Neural cell (in vitro differentiated cells): ENCODE measurements around the gene UNKL. TPM values are rescaled to one million over a fixed set of nuclear protein-coding genes. Genes with fewer than 3 reads are reported as not detected.

Experiments used
- H2AFZ ChIP-seq: fragments of 200-600, 300-800 bp; sonication (generic), shearing (Covaris generic); 2 replicates; pipeline ENCODE4 v1.6.0; 2014; ENCODE audit warnings: low read depth, mild to moderate bottlenecking, antibody characterized with exemption, low read length, moderate library complexity
- H3F3A ChIP-seq: fragments of 200-600 bp; shearing (Covaris generic); 2 replicates; pipeline ENCODE4 v1.6.1; 2016; ENCODE audit warnings: mild to moderate bottlenecking, moderate library complexity, mixed read lengths, antibody characterized with exemption, low read length; ENCODE audit not compliant: insufficient read depth, poor library complexity, severe bottlenecking
- H3K27ac ChIP-seq: fragments of 200-600, 300-800 bp; sonication (generic), shearing (Covaris generic); 2 replicates; pipeline ENCODE4 v1.5.1; 2014; ENCODE audit warnings: mild to moderate bottlenecking, low read length, moderate library complexity
- H3K27me3 ChIP-seq: fragments of 300-800, 200-600 bp; sonication (generic), shearing (Covaris generic); 2 replicates; pipeline ENCODE4 v1.6.0; 2014; ENCODE audit warnings: mild to moderate bottlenecking, low read depth, low read length, moderate library complexity; ENCODE audit not compliant: insufficient read depth
- H3K36me3 ChIP-seq: fragments of 300-800, 200-600 bp; sonication (generic), shearing (Covaris generic); 2 replicates; pipeline ENCODE4 v1.5.1; 2014; ENCODE audit warnings: mild to moderate bottlenecking, antibody characterized with exemption, low read length, moderate library complexity; ENCODE audit not compliant: insufficient read depth
- H3K4me2 ChIP-seq: fragments of 300-800, 200-600 bp; sonication (generic), shearing (Covaris generic); 2 replicates; pipeline ENCODE4 v1.6.0; 2014; ENCODE audit warnings: mild to moderate bottlenecking, low read length
- H3K4me3 ChIP-seq: fragments of 300-800, 200-600 bp; sonication (generic), shearing (Covaris generic); 2 replicates; pipeline ENCODE4 v1.5.1; 2014; ENCODE audit warnings: mild to moderate bottlenecking, low read length, moderate library complexity
- H3K79me2 ChIP-seq: fragments of 200-600 bp; shearing (Covaris generic); replicated peaks from 2 replicates; pipeline ENCODE4 v1.6.0; 2014; ENCODE audit warnings: mild to moderate bottlenecking, low read length, moderate library complexity; ENCODE audit not compliant: insufficient read depth
- H3K9ac ChIP-seq: fragments of 300-800, 200-600 bp; sonication (generic), shearing (Covaris generic); 2 replicates; pipeline ENCODE4 v1.6.1; 2016; ENCODE audit warnings: mild to moderate bottlenecking, low read length, mixed read lengths
- H3K9me2 ChIP-seq: fragments of 200-600 bp; shearing (Covaris generic); 2 replicates; pipeline ENCODE4 v1.6.1; 2016; ENCODE audit warnings: mild to moderate bottlenecking, low read length, mixed read lengths; ENCODE audit not compliant: insufficient read depth
- H3K9me3 ChIP-seq: fragments of 200-600, 300-800 bp; sonication (generic), shearing (Covaris generic); 2 replicates; pipeline ENCODE4 v1.6.1; 2016; ENCODE audit warnings: mild to moderate bottlenecking, mixed run types, low read length, moderate library complexity, mixed read lengths
- H4K20me1 ChIP-seq: fragments of 200-600 bp; shearing (Covaris generic); 2 replicates; pipeline ENCODE4 v1.6.1; 2016; ENCODE audit warnings: mild to moderate bottlenecking, mixed run types; ENCODE audit not compliant: insufficient read depth
- EP300 ChIP-seq: fragments of 450-650 bp; conservative IDR thresholded peaks from 2 replicates; pipeline ENCODE4 v1.6.1; 2014; ENCODE audit warnings: antibody characterized with exemption, mild to moderate bottlenecking, moderate library complexity; ENCODE audit not compliant: poor library complexity, severe bottlenecking
- EZH2 ChIP-seq: fragments of 200-600, 300-800 bp; shearing (Covaris generic), sonication (generic); IDR thresholded peaks from 2 replicates; pipeline ENCODE4 v1.6.1; 2014; ENCODE audit warnings: antibody characterized with exemption, low read length, borderline replicate concordance, mild to moderate bottlenecking; ENCODE audit not compliant: insufficient read depth, poor library complexity, severe bottlenecking
- MXI1 ChIP-seq: fragments of 450-650 bp; conservative IDR thresholded peaks from 2 replicates; pipeline ENCODE4 v1.6.1; 2014; ENCODE audit warnings: antibody characterized with exemption, mild to moderate bottlenecking; ENCODE audit not compliant: poor library complexity, severe bottlenecking
- POLR2AphosphoS5 ChIP-seq: IDR thresholded peaks from 2 replicates; pipeline ENCODE4 v1.6.1; 2012
- RAD21 ChIP-seq: fragments of 450-650 bp; conservative IDR thresholded peaks from 2 replicates; pipeline ENCODE4 v1.6.1; 2014; ENCODE audit warnings: antibody characterized with exemption, mild to moderate bottlenecking, moderate library complexity
- SMC3 ChIP-seq: fragments of 450-650 bp; conservative IDR thresholded peaks from 2 replicates; pipeline ENCODE4 v1.6.1; 2014; ENCODE audit warnings: antibody characterized with exemption, mild to moderate bottlenecking, moderate library complexity; ENCODE audit not compliant: poor library complexity
- TAF1 ChIP-seq: IDR thresholded peaks from 2 replicates; pipeline ENCODE4 v1.6.1; 2012; ENCODE audit warnings: low read depth
- polyA plus RNA-seq: library from polyadenylated mRNA; depleted of rRNA; stranded (reverse); fragments of >200 nt; gene quantifications from 2 replicates; pipeline ENCODE4 v1.2.3, GENCODE V29; 2014
- TF ChIP-seq, protein P1 (sequence below): fragments of 450-650 bp; IDR thresholded peaks from 2 replicates; pipeline ENCODE4 v1.5.1; 2014; ENCODE audit warnings: antibody characterized with exemption, mild to moderate bottlenecking, moderate library complexity; ENCODE audit not compliant: poor library complexity, severe bottlenecking
- TF ChIP-seq, protein P2 (sequence below): IDR thresholded peaks from 2 replicates; pipeline ENCODE4 v1.6.1; 2012; ENCODE audit warnings: borderline replicate concordance

UNKL gene
- polyA plus RNA-seq, 1 donor from 2014 or later, result 11.9 TPM

DNA sequence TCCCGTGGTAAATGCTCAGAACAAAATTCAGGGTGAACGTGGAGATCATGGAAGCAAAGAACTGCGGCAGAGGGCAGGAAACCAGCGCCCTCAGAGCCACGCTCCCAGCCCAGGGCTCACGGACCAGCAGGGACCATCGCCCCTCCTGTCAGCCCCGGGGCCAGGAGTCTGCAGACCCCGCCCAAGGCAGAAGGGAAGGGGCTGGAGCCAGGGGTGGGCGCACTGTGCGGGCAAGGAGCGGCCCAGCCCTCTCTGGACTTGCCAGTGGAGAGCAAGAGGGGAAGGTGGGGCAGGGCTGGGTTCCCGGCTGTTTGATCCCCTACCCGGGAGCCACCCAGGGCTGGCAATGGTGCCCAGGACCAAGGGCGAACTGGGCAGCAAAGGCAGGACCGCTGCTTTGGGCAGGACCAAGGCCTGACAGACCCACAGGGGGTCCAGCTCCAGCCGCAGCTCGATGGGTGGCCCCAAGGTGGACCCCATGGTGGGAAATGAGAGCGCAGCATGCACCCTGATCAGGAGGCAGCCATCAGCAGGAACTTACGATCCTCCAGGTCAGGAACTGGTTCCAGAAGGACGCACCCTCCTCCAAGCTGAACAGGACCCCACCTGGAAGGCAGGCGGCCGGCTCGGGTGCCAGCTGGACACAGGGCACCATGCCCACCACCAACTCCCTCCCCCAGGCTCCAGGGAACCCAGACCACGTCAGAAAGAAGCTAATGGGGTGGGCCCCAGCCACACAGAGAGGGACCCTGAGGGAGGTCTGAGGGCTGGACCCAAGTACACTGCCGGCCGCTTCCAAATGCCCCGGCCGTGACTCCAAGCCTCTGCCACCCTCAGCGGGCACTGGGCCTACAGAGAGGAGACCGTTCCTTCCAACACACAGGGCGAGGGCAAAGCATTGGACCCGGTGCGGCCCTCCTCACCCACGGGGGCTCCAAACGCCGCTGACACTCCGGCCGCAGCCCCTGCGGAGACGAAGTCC is 41.0 kb upstream of the UNKL start:
- no peaks in the 10 kb centered on the region for H3F3A ChIP-seq
- H3K4me2 ChIP-seq, result no peak overlapping the region
- no peak overlapping the region for H2AFZ ChIP-seq
- no peak overlapping the region for H3K4me3 ChIP-seq
- H3K36me3 ChIP-seq, result no peaks in the 10 kb centered on the region
- H4K20me1 ChIP-seq, result no peaks in the 10 kb centered on the region
- no peak overlapping the region for H3K9ac ChIP-seq
- H3K27me3 ChIP-seq, result no peaks in the 10 kb centered on the region
- no peak overlapping the region for H3K27ac ChIP-seq
- TF ChIP-seq SMC3 (no peak), EP300 (no peak), TAF1 (no peak), RAD21 (no peak), EZH2 (no peak), POLR2AphosphoS5 (no peak), MXI1 (no peak)
- TF ChIP-seq, protein P1, sequence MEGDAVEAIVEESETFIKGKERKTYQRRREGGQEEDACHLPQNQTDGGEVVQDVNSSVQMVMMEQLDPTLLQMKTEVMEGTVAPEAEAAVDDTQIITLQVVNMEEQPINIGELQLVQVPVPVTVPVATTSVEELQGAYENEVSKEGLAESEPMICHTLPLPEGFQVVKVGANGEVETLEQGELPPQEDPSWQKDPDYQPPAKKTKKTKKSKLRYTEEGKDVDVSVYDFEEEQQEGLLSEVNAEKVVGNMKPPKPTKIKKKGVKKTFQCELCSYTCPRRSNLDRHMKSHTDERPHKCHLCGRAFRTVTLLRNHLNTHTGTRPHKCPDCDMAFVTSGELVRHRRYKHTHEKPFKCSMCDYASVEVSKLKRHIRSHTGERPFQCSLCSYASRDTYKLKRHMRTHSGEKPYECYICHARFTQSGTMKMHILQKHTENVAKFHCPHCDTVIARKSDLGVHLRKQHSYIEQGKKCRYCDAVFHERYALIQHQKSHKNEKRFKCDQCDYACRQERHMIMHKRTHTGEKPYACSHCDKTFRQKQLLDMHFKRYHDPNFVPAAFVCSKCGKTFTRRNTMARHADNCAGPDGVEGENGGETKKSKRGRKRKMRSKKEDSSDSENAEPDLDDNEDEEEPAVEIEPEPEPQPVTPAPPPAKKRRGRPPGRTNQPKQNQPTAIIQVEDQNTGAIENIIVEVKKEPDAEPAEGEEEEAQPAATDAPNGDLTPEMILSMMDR, result no peak
- TF ChIP-seq, protein P2, sequence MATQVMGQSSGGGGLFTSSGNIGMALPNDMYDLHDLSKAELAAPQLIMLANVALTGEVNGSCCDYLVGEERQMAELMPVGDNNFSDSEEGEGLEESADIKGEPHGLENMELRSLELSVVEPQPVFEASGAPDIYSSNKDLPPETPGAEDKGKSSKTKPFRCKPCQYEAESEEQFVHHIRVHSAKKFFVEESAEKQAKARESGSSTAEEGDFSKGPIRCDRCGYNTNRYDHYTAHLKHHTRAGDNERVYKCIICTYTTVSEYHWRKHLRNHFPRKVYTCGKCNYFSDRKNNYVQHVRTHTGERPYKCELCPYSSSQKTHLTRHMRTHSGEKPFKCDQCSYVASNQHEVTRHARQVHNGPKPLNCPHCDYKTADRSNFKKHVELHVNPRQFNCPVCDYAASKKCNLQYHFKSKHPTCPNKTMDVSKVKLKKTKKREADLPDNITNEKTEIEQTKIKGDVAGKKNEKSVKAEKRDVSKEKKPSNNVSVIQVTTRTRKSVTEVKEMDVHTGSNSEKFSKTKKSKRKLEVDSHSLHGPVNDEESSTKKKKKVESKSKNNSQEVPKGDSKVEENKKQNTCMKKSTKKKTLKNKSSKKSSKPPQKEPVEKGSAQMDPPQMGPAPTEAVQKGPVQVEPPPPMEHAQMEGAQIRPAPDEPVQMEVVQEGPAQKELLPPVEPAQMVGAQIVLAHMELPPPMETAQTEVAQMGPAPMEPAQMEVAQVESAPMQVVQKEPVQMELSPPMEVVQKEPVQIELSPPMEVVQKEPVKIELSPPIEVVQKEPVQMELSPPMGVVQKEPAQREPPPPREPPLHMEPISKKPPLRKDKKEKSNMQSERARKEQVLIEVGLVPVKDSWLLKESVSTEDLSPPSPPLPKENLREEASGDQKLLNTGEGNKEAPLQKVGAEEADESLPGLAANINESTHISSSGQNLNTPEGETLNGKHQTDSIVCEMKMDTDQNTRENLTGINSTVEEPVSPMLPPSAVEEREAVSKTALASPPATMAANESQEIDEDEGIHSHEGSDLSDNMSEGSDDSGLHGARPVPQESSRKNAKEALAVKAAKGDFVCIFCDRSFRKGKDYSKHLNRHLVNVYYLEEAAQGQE, result no peak
- no peaks in the 10 kb centered on the region for H3K9me2 ChIP-seq
- no peaks in the 10 kb centered on the region for H3K79me2 ChIP-seq
- H3K9me3 ChIP-seq, result no peaks in the 10 kb centered on the region

DNA sequence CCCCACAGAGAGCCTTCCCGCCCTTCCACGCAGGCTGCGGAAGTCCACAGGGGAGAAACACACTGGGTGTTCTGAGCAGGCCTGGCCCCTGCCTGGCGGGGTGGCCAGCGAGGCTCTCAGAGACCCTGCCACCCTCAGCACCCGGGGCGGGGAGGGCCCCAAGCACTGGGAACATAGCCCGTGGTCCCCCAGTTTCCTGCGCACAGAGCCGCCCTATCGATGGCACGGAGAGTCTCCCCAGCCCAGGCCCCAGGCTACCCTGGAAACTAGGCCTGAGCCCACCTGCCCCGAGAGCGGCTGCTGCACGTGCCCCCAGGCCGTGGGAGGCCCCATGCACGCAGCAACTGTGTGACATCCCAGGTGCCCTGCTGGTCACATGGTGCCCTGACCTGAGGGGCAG is 40.1 kb upstream of the UNKL start:
- H3K27ac ChIP-seq, result no peak overlapping the region
- no peaks in the 10 kb centered on the region for H3K9me2 ChIP-seq
- no peaks in the 10 kb centered on the region for H3K79me2 ChIP-seq
- no peaks in the 10 kb centered on the region for H3F3A ChIP-seq
- TF ChIP-seq MXI1 (no peak), EP300 (no peak), TAF1 (no peak), EZH2 (no peak), RAD21 (no peak), SMC3 (no peak), POLR2AphosphoS5 (no peak)
- TF ChIP-seq, protein P1, result no peak
- TF ChIP-seq, protein P2, result no peak
- H3K27me3 ChIP-seq, result no peaks in the 10 kb centered on the region
- H3K4me3 ChIP-seq, result no peak overlapping the region
- no peak overlapping the region for H2AFZ ChIP-seq
- no peaks in the 10 kb centered on the region for H3K36me3 ChIP-seq
- H4K20me1 ChIP-seq, result no peaks in the 10 kb centered on the region
- no peak overlapping the region for H3K9ac ChIP-seq
- no peaks in the 10 kb centered on the region for H3K9me3 ChIP-seq
- no peak overlapping the region for H3K4me2 ChIP-seq
